Hepatic stellate cell (primary cell): ENCODE measurements around the gene NAXD.
"Not testable (repeated sequence)": the region's sequence is repeated elsewhere in the genome, so short reads cannot be mapped to it uniquely, and the experiment has no call there.

Source experiments
- DNase-seq: peaks from one replicate; pipeline ENCODE4 v3.0.0; 2011; ENCODE audit warnings: low spot score

The NAXD gene

DNA sequence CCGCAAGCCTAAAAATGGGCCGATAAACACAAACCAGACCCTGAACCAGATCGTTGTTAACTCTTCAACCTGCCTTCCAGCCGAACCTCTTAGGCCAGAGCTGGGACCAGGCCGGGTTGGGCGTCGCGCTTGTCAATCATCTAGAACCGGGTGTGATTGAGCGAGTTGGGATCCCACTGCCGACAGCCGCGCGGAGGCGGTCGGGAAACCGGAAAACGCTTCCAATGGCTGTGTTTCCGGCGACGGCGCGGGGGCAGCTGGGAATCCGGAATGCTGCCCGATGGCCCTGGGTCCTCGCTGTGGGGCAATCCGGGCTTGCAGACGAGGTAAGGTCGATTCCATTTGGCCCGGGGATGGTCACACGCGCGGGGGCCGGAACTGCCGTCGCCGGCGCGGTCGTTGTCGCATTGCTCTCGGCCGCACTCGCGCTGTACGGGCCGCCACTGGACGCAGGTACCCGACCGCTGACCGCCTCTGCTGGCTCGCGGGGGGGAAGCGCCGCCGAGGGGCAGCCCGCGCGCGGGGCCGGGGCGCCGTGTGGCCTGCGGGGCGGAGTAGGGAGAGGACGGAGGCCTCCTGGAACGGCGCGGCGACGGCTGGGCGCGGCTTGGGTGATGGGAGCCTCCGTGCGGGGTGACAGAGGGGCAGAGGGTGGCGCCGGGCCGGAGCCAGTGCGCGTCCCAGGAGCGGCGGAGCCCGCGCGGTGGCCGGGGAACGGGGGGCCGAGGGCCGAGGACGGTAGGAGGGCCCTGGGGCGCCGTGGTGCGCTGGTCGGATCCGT is at the start of gene NAXD:
Gene NAXD, plus strand, starts transcription at position 224 of the 781 bp plus-strand sequence. Its CDS starts 57 bp downstream, at position 281.
- DNase-seq: peak; percentile 100

DNA sequence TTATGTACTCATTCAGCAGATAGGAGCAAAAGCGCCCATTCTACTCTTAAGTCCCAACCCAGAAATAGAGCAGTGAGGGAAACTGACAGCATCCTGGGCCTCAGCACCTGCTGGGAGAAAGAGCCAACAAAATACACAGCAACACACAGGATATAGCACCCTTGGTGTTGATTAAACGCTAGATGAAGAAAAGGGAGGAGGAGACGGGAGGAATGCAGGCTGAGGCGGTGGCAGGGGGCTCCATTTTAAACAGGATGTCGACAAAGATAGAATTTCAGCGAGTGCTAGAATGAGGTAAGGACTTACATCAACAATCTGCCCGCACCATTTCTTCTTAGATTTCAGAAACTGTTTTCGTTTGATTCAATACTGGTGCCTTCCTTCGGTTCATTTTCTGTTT is 49.2 kb upstream of the NAXD start:
- no peak for DNase-seq

DNA sequence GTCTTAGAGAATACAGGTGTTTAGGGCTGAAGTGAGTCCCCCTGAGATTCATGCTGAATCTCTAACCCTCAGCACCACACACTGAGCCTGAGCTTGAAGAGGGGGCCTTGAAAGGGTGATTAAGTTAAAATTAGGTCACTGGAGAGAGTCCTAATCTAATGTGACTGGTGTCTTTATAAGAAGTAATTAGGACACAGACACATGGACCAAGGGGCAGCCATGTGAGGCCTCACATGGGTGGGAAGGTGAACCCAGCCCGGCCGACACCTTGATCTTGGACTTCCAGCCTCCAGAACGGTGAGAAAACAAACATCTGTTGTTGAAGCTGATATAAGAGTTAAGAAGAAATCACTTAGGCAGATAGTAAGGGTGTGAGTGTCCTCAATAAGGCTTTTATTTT is 46.7 kb upstream of the NAXD start:
- DNase-seq: no peak

DNA sequence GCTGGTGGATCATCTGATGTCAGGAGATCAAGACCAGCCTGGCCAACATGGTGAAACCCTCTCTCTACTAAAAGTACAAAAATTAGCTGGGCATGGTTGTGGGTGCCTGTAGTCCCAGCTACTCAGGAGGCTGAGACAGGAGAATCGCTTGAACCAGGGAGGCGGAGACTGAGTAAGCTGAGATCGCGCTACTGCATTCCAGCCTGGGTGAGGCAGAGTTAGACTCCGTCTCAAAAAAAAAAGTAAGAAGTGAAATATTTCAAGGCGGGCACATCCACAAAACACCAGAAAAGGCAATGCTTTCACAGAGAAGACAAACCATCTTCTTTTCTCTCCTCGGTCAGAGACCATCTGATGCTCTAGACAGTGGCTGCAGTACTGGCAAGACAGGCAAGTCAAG is 45.4 kb upstream of the NAXD start:
- not testable (repeated sequence) for DNase-seq

DNA sequence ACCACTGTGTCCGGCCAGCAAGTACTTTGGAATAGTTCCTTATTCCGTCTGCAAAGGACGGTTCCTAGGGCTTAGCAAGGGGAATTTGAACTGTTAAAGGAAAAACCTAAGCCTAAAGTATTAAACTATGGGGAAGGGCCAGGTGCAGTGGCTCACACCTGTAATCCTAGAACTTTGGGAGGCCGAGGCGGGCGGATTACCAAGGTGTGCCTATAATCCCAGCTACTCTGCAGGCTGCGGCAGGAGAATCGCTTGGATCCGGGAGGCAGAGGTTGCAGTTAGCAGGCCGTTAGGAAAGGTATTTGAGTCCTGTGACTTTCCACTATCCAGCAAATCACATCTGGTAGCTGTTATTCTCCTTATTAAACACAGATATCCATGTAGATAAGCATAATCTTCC is 44.5 kb upstream of the NAXD start:
- no peak for DNase-seq

DNA sequence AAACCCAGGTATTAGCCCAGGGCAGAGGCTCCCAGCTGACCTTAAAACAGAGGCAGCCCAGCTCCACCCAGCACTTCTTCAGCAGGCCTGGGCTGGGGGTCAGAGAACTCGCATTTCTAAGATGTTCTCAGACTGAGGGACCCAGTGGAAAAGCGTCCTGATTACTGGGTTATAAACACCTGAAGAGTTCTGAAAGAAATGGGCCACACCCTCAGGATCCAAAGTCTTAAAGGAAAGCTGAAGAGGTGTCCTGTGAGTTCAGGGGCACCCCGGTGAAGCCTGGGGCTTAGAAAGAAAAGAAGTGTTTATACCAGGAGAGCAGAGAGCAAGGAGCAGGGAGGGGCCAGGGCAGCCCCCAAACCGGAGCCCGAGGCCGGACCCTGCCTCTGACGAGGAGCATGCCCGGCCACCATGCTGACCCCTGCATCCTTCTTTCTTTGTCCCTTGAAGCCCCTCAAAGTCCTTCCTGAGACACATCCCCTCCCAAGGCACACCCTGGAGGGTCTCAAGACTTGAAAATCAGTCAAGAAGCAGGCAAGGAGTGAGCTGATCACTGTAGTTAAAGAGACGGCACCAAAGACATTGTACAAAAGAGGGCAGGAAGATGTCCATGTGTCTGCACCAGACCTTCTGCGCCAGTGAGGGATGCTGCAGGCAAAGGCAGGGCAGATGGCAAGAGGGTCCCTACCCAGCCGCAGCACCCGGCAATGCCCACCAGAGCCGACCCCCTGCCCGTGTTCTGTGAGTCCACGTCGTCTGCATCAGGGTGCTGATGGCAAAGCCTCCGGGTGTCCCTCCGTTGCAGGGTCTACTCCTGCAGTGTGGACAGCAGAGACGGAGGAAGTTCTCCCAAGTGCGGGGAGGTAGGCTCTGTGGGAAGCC is 43.2 kb upstream of the NAXD start:
- no peak for DNase-seq

DNA sequence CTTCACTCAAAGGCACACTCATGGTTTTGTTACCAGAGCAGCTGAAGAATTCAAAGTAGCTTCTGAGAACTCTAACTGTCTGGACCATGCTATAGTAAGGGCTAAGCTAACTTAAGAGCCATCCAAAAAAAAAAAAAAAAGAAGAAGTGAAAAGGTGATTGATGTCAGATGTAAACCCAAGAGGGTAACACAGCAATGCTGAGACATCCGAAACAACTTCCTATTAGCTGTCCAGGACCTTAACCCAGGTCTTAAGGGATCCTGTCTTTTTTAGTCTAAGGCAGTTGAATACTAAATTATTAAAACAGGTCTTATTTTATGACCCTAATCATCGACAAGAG is 42.6 kb upstream of the NAXD start:
- DNase-seq: no peak

DNA sequence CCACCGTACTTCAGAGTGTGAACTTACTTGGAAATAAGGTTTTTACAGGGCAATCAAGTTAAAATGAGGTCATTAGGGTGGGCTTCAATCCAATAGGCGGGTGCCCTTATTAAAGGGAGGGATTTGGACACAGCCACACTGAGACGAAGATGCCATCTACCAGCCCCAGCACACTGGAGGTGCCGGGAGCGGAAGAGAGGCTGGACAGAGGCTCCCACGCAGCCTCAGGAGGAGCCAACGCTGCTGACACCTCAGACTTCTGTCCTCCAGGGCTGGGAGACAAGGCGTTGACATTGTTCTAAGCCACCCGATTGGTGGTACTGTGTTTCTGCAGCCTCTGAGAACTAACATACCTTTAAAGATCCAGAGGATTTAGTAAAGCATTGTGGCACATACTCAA is 41.2 kb upstream of the NAXD start:
- DNase-seq: no peak

DNA sequence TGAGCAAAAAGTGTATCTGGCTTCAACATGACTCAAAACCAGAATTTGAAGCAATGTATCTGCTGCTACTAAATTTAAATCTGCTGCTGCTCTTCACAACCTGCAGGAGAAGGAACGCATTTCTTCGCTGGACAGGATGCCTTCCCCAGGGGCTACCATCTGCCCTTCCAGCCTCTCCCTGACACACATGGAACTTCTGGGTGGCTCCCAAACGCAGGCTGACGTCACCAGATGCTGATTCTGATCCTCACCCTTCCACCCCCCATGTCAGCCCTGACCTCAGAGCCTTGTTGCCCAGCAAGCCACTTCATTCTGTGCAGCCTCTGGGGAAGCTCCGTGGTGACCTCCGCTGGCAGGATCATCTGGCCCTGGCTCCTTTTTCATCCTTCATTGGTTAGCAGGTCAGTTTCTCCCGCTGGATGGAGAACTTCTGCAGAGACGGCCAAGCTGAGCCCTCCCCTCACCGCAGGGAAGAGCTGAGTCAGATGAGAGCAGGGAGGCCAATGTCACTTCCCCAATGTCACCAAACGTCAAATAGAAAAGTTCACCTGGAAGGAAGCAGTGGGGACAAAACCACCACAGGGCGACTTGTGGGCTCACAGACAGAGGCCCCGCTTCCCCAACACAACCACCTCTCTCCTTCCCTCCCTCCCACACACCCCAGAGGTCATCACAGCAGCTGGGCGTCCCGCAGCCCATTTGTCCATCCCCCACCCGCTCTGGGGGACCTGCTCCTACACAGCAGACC is 39.8 kb upstream of the NAXD start:
- peak; percentile 42 for DNase-seq

DNA sequence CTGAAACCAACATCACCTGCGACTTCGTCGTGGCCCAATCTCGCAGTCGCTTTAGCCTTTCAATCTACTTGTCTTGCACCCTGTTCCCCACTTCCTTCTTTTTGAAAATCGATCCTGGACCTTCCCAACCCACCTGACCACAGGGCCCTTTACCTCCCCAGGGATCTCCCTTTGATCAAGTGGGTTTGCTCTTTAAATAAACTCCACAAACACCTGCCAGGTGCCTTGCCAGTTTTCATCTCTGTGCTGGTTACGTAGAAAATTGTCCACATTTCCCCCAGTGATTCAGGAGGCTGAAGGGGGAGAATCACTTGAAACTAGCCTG is 39.3 kb upstream of the NAXD start:
- no peak for DNase-seq

DNA sequence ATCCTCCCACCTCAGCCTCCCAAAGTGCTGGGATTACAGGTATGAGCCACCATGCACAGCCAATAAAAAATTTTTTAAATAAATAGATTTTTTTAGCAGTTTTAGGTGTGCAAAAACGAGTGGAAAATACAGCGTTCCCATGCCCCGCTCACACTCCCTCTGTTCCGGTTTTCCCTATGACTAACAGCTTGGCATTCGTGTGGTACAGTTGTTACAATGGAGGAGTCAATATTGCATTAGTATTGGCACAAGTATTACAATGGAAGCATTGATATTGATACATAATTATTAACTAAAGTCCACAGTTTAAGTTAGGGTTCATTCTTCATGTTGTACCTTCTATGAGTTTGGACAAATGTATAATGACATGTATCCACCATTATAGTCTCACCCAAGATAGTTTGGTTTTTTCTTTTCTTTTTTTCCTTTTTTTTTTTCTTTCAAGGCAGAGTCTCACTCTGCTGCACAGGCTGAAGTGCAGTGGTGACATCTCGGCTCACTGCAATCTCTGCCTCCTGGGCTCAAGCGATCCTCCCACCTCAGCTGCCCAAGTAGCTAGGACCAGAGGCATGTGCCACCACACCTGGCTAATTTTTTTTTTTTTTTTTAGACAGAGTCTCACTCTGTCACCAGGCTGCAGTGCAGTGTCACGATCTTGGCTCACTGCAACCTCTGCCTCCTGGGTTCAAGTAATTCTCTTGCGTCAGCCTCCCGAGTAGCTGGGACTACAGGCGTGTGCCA is 38.4 kb upstream of the NAXD start:
- no peak for DNase-seq

DNA sequence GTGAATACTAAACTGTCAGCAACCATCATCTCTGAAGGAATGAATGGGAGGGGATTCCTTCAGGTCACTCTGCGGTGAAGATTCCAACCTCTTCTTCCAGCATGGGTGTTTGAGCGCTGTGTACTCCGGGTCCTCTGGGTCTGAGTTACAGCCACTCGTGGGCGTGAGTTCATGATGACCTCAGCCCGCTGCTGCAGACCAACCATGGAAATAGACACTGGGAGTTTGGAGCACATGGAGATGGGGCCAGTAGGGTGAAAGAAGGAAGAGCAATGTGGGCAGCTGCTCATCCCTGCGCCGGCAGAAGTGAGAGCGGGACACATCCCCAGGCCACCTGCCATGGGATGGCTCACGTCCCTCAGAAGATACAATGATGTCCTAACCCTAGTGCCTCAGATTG is 37.0 kb upstream of the NAXD start:
- DNase-seq: no peak

DNA sequence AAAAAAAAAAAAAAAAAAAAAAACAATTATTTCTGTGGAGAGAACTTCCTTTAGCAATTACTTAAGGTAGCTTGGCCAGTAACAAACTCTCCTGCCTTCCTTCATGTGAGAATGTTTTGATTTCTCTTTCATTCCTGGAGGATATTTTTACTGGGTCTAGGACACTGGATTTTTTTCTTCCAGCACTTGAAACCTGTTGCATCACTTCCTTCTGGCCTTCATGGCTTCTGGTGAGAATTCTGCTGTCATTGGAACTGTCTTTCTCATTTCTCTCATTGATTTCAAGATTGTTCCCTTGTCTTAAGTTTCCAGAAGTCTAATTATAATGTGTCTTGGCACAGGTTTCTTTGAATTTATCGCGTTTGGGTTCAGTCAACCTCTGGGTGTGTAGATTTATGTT is 34.5 kb upstream of the NAXD start:
- DNase-seq: no peak

DNA sequence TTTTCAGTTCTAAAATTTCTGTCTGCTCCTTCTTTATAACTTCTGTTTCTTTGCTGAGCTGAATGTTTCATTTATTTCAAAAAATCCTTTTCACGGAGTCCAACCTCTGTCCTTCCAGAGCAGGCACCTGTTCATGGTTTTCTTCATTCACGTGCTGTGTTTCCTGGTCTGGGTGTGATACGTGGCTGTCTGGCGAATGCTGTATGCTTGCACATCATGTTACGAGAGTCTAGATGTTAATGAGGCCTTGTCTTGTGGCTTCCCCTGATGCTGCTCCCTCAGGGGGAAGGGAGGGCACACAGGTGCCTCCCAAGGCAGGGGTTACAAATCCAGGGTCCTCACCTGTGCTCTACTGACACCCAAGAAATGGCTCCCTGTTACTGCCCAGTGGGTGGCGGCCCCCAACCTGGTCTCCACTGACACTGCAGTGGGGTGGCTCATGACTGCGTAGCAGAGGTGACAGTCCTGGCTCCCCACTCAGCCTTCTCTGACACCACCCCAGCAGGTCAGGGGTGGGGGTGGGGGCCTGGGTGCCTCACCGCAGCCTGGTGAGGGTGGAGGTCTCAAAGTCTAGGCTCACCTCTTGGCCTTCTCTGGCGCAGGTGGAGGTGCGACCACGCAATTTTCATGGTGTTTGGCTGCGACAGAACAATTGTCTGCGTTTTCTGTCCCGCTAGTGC is 33.7 kb upstream of the NAXD start:
- DNase-seq: no peak

DNA sequence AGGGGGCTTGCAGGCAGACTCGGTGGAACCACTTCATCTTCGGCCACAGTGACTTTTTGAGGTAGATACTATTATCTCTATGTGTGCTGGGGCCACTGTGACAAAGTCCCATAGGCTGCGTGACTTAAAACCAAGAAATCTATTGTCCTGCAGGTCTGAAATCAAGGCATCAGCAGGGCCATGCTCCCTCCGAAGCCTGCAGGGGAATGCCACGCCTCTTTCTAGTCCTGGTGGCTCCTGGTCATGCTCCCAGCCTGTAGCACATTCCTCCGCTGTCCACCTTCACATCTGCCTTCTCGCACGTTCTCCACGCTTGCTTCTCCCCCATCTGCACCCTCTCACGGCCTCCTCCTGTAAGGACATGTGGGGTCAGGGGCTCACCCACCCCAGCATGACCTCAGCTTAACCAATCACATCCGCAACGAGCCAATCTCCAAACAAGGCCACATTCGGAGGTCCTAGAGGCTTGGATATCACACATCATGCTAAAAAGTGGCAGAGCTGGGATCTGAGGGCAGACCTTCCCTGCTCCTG is 32.9 kb upstream of the NAXD start:
- DNase-seq: no peak

DNA sequence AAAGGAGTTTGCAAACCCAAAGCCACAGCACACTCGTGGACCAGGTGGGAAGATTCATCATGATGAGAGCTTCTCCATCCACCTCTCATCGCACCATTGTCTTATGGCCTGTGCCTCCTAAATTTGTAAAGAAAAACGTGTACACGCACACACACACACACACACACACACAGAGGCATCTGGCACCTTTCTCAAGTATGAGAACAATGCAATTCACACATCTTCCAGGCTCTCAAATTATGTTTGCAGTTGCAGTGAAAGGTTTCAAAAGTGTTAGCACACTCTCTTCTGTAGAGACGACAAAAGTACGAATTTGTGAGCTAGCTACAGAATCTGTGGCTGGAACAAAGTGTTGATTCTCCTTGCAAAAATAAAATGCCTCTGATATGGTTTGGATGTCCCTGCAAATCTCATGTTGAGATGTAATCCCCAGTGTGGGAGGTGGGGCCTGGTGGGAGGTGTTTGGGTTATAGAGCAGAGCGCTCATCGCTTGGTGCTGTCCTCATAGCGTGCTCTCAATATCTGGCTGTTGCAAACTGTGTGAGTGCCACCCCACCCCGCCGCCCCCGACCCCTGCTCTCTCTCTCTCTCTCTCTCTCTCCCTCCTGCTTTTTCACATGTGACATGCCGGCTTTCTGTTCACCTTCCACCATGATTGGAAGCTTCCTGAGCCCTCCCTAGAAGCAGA is 32.0 kb upstream of the NAXD start:
- no peak for DNase-seq

DNA sequence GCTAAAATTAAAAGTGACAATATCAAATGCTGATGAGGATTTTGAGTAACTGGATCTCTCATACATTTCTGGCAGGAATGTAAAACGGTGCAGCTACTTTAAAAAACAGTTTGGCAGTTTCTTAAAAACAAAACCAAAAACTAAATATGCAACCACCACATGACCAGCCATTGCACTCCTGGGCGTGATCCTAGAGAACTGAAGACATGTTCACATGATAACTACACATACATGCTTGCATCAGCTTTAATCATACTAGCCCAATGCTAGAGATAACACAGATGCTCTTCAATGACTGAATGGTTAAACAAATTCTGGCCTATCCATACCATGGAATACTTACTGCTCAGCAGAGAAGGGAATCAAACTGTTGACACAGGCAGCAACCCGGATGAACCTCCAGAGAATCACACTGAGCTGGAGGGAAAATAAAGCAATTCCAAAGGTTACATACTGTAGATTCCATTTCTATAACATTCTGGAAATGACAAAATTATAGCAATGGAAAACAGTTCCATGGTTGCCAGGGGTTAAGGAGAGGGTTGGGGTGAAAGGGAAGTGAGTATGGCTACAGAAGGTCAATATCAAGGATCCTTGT is 25.5 kb upstream of the NAXD start:
- DNase-seq: no peak

DNA sequence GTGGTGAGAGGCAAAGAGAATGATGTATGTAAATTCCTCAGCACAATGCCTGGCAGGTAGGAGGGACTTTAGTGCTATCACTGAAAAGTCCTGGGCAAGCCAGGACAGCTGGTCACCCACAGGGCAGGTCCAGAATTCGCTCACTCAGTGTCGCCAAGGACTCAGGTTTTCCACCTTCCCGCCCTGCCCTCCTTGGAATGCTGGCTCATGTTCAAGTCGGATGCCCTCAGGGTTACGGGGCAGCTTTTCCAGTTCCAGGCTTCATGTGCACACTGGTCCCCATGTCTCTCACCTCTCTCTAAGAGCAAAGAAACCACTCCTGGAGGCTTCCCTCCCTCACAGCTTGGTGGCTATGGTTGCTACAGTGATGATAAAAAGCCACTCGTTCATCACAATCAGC is 24.8 kb upstream of the NAXD start:
- no peak for DNase-seq

DNA sequence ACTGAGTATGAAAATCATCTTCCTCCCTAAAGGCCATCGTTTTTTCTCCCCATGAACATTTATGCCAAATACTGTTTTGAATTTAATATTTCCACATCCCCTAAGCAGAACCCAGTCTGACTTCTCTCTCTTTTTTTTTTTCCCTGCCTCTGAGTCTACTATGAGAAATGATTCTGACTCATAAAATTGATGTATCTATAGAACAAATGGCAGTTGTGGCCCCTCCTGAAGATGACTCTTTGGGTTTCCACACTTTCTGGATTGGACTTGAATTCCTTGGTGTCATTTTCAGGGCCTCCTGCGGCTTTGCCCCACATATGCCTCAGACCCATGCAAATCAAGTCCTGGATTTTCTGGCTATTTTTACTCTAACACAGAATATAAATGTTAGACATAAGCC is 22.7 kb upstream of the NAXD start:
- DNase-seq: no peak

DNA sequence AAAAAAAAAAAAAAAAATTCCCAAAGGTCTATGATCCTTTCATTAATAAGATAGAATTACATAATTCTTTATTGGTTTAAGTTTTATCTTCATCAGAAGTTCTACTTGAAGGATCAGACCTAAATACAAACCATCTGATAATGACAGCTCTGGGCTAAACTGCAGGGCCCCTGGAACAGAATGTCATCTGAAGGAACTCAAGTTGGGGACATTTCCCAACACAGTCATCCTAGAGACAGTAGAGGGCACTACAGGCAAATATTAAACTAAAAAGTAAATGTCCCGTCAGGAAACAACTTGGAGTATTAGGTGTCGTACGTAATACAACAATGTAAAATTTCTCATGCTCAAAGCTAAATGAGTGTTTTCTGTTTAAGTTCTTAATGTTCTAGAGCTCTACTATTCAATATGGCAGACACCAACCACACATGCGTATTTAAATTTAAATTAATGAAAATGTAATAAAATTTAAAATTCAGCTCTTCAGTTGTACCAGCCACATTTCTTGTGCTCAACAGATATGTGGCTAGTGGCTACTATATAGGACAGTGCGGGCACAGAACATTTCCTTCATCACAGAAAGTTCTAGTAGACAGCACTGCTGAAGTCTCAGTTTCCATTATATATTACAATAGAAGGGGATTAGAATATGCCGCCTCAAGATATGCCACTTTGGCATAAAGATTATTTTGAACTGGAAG is 21.8 kb upstream of the NAXD start:
- peak; percentile 70 for DNase-seq
